Esophagus squamous epithelium (tissue), 5 donors: ENCODE results near the gene CROCC2. TPM values are rescaled to one million over a fixed set of nuclear protein-coding genes. Genes with fewer than 3 reads are reported as not detected.

ENCODE experiments used
- DNase-seq: peaks from one replicate; lab custom pipeline; 2025; lab: John Stamatoyannopoulos, UW
- H3K27ac ChIP-seq, 4 donors: fragments of 200-600 bp; sonication (generic); one replicate each; pipeline ENCODE4 v1.5.1; 2016 to 2019; ENCODE audit warnings: mild to moderate bottlenecking in 1 of 4
- H3K27me3 ChIP-seq, 4 donors: fragments of 200-600 bp; sonication (generic); 1 replicate in 3 of 4; 2 replicates in 1 of 4; pipeline versions ENCODE4 v1.5.1 to v1.6.0; 2017 to 2021; ENCODE audit warnings: antibody characterized with exemption in 1 of 4
- H3K36me3 ChIP-seq, 3 donors: fragments of 200-600 bp; sonication (generic); one replicate each; pipeline ENCODE4 v1.5.1; 2016 to 2019
- H3K4me1 ChIP-seq, 3 donors: fragments of 200-600 bp; sonication (generic); one replicate each; pipeline ENCODE4 v1.5.1; 2017 to 2019
- H3K4me3 ChIP-seq, 4 donors: fragments of 200-600 bp; sonication (generic); 1 replicate in 3 of 4; 2 replicates in 1 of 4; pipeline ENCODE4 v1.5.1; 2016 to 2019; ENCODE audit warnings: mild to moderate bottlenecking in 2 of 4, moderate library complexity in 1 of 4
- H3K9me3 ChIP-seq, 3 donors: fragments of 200-600 bp; sonication (generic); one replicate each; pipeline ENCODE4 v1.5.1; 2016 to 2019
- CTCF ChIP-seq, 6 experiments: fragments of 450-650 bp in 4 of 6; fragments of 200-600 bp in 2 of 6; sonication (generic) in 2 of 6; IDR thresholded peaks; one replicate each; pipeline ENCODE4 v1.5.1; 2016 to 2019; ENCODE audit warnings: antibody characterized with exemption in 6 of 6, mild to moderate bottlenecking in 4 of 6, moderate library complexity in 4 of 6
- POLR2A ChIP-seq, 4 donors: fragments of 450-650 bp; IDR thresholded peaks; one replicate each; pipeline ENCODE4 v1.6.1; 2017; ENCODE audit warnings: antibody characterized with exemption in 4 of 4, mild to moderate bottlenecking in 4 of 4, moderate library complexity in 3 of 4
- WGBS, 2 donors: methylation state at CpG; one replicate each; pipeline ENCODE4 v1.1.5; 2018; 5-methylcytosine and 5-hydroxymethylcytosine counted together
- intact Hi-C: fragments of 100-400 bp; cut with DNase I; formaldehyde crosslinking; loops from one replicate; pipeline ENCODE4 v1.15.0; 2022
- total RNA-seq, 4 donors: library from RNA; depleted of rRNA; stranded (reverse); fragments of >200 nt; gene quantifications; one replicate each; pipeline ENCODE4 v1.1.0, GENCODE V29; 2016
- donor health status: DM: yes; HTN: yes; CAD: no.

CROCC2 gene
- total RNA-seq, 4 donors from 2014 or later: not detected

GRCh38 chr2:240981280-240981679 is 75.1 kb downstream of the CROCC2 start:
- DNase-seq: no peak
- WGBS, 2 donors: 33 to 41% methylated on average over 2 of the region's 4 CpGs
- no peak overlapping the region for H3K4me3 ChIP-seq
- TF ChIP-seq CTCF (IDR thresholded peaks at IDR 0.05) (no peak), POLR2A (IDR thresholded peaks at IDR 0.05) (no peak)
- peaks cover 0 to 17% (median 1%) of the 10 kb centered on the region in 3 donors for H3K4me1 ChIP-seq
- no peak overlapping the region for H3K27ac ChIP-seq
- H3K9me3 ChIP-seq: no peaks in the 10 kb centered on the region
- H3K36me3 ChIP-seq: no peaks in the 10 kb centered on the region
- intact Hi-C loops: no loop called here
- peaks cover 0 to 29% (median 0%) of the 10 kb centered on the region in 4 donors for H3K27me3 ChIP-seq

GRCh38 chr2:240981871-240982800 is 76.0 kb downstream of the CROCC2 start:
- no peaks in the 10 kb centered on the region for H3K36me3 ChIP-seq
- no peaks in the 10 kb centered on the region for H3K9me3 ChIP-seq
- intact Hi-C loops: no loop called here
- no peak for TF ChIP-seq POLR2A (IDR thresholded peaks at IDR 0.05)
- TF ChIP-seq CTCF (IDR thresholded peaks at IDR 0.05): no peak
- peaks cover 4 to 26% (median 10%) of the 10 kb centered on the region in 3 donors for H3K4me1 ChIP-seq
- no peak overlapping the region for H3K27ac ChIP-seq
- DNase-seq: no peak
- 82 to 85% methylated on average over 17 to 19 of the region's 25 CpGs for WGBS, 2 donors
- H3K27me3 ChIP-seq: peaks cover 0 to 33% (median 0%) of the 10 kb centered on the region in 4 donors
- no peak overlapping the region for H3K4me3 ChIP-seq

DNA sequence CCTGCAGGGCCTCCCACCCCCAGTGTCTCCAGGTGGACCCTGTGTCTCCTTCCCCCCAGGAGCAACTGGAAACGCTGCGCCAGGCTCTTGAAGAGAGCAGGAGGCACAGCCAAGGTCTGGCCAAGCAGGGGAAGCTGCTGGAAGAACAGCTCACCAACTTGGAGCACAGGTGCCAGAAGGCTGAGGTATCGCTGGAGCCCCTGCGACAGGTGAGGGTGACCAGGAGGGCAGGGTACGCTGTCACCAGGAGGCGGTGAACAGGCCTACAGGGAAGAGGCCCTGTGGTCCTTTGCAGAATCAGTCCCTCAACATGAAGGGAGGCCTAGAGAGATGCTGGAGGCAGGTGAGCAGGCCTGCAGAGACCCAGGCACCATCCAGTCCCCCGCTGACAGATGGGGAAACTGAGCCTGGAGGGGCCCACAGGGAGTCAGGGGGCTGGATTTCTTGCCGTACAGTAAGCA is 76.7 kb downstream of the CROCC2 start:
- H3K4me3 ChIP-seq: no peak overlapping the region
- H3K27ac ChIP-seq: no peak overlapping the region

GRCh38 chr2:240983361-240983995 is 77.3 kb downstream of the CROCC2 start:
- Histone ChIP-seq H3K9me3 (peaks cover 0 to 8% (median 0%) of the 10 kb centered on the region in 3 donors), H3K27me3 (peaks cover 0 to 33% (median 0%) of the 10 kb centered on the region in 4 donors), H3K4me1 (peaks cover 12 to 39% (median 22%) of the 10 kb centered on the region in 3 donors), H3K27ac (no peak overlapping the region), H3K36me3 (no peaks in the 10 kb centered on the region), H3K4me3 (peak overlapping the region in 1 of 4 donors; percentile 30)
- TF ChIP-seq POLR2A (IDR thresholded peaks at IDR 0.05): no peak
- peak in 5 of 6 experiments; percentile 39 to 62 (median 44) for TF ChIP-seq CTCF (IDR thresholded peaks at IDR 0.05)
- no peak for DNase-seq
- intact Hi-C loops: no loop called here
- 44% methylated on average over 5 of the region's 45 CpGs; no CpG with 5 or more reads in 1 of the 2 donors for WGBS, 2 donors

More for the DNA sequence above, 76.7 kb downstream of the CROCC2 start:
- DNase-seq: no peak
- TF ChIP-seq POLR2A (IDR thresholded peaks at IDR 0.05): no peak
- TF ChIP-seq CTCF (IDR thresholded peaks at IDR 0.05): no peak
- no CpG with 5 or more reads among the region's 8 CpGs for WGBS, 2 donors
- Histone ChIP-seq H3K27me3 (peaks cover 0 to 33% (median 0%) of the 10 kb centered on the region in 4 donors), H3K9me3 (peaks cover 0 to 1% (median 0%) of the 10 kb centered on the region in 3 donors), H3K4me1 (peaks cover 9 to 33% (median 15%) of the 10 kb centered on the region in 3 donors), H3K36me3 (no peaks in the 10 kb centered on the region)
- intact Hi-C loops: no loop called here
